H9 (cell line): ENCODE measurements around the gene ADPRH. TPM values are rescaled to one million over a fixed set of nuclear protein-coding genes. Genes with fewer than 3 reads are reported as not detected.

Source experiments
- DNase-seq: peaks from one replicate; pipeline ENCODE4 v3.0.0-alpha.2; 2017
- H2AFZ ChIP-seq: one replicate; pipeline ENCODE4 v1.6.1; 2013; ENCODE audit warnings: mild to moderate bottlenecking, low read length, control low read depth, moderate library complexity
- H2AK5ac ChIP-seq: 2 replicates; pipeline ENCODE4 v1.6.1; 2013; ENCODE audit warnings: low read length, control low read depth, mixed read lengths; ENCODE audit not compliant: insufficient read length
- H2BK120ac ChIP-seq: one replicate; pipeline ENCODE4 v1.6.1; 2013; ENCODE audit warnings: low read depth, mild to moderate bottlenecking, low read length, control low read depth, inconsistent platforms; ENCODE audit not compliant: poor library complexity, severe bottlenecking
- H2BK12ac ChIP-seq: 2 replicates; pipeline ENCODE4 v1.6.1; 2013; ENCODE audit warnings: low read length, control low read depth, mixed read lengths, low read depth; ENCODE audit not compliant: insufficient read length
- H2BK15ac ChIP-seq: 2 replicates; pipeline ENCODE4 v1.6.1; 2013; ENCODE audit warnings: low read depth, low read length, control low read depth
- H2BK20ac ChIP-seq: one replicate; pipeline ENCODE4 v1.6.1; 2013; ENCODE audit warnings: low read depth, mild to moderate bottlenecking, low read length, control low read depth, inconsistent platforms; ENCODE audit not compliant: poor library complexity, severe bottlenecking
- H2BK5ac ChIP-seq: 2 replicates; pipeline ENCODE4 v1.6.1; 2013; ENCODE audit warnings: low read length, control low read depth, mixed read lengths; ENCODE audit not compliant: insufficient read length
- H3K14ac ChIP-seq: 2 replicates; pipeline ENCODE4 v1.6.1; 2013; ENCODE audit warnings: low read length, control low read depth; ENCODE audit not compliant: insufficient read depth
- H3K18ac ChIP-seq: 2 replicates; pipeline ENCODE4 v1.6.1; 2013; ENCODE audit warnings: low read depth, mild to moderate bottlenecking, mixed read lengths, low read length, control low read depth; ENCODE audit not compliant: insufficient read length
- H3K23ac ChIP-seq: 2 replicates; pipeline ENCODE4 v1.6.1; 2013; ENCODE audit warnings: low read length, control low read depth, mixed read lengths, low read depth; ENCODE audit not compliant: insufficient read length
- H3K23me2 ChIP-seq: 2 replicates; pipeline ENCODE4 v1.6.1; 2013; ENCODE audit warnings: low read depth, mild to moderate bottlenecking, mixed read lengths, low read length, control low read depth; ENCODE audit not compliant: insufficient read length, poor library complexity, severe bottlenecking
- H3K27ac ChIP-seq: 2 replicates; pipeline ENCODE4 v1.5.1; 2013; ENCODE audit warnings: low read length, control low read depth, mixed read lengths, low read depth; ENCODE audit not compliant: insufficient read length
- H3K27me3 ChIP-seq: 2 replicates; pipeline ENCODE4 v1.6.1; 2013; ENCODE audit warnings: low read length, control low read depth, inconsistent platforms; ENCODE audit not compliant: insufficient read depth
- H3K4ac ChIP-seq: 2 replicates; pipeline ENCODE4 v1.6.1; 2013; ENCODE audit warnings: low read depth, mild to moderate bottlenecking, control low read depth, inconsistent platforms, low read length, moderate library complexity
- H3K4me1 ChIP-seq: 2 replicates; pipeline ENCODE4 v1.6.1; 2013; ENCODE audit warnings: low read length, control low read depth, inconsistent platforms; ENCODE audit not compliant: insufficient read depth
- H3K4me2 ChIP-seq: 2 replicates; pipeline ENCODE4 v1.6.1; 2013; ENCODE audit warnings: low read length, control low read depth, mixed read lengths; ENCODE audit not compliant: insufficient read length, insufficient read depth
- H3K56ac ChIP-seq: 2 replicates; pipeline ENCODE4 v1.6.1; 2013; ENCODE audit warnings: low read depth, mild to moderate bottlenecking, mixed read lengths, low read length, control low read depth; ENCODE audit not compliant: insufficient read length
- H3K79me1 ChIP-seq: 2 replicates; pipeline ENCODE4 v1.6.1; 2013; ENCODE audit warnings: low read depth, mild to moderate bottlenecking, moderate library complexity, low read length, control low read depth, inconsistent platforms; ENCODE audit not compliant: insufficient read depth, poor library complexity, severe bottlenecking
- H3K79me2 ChIP-seq: 2 replicates; pipeline ENCODE4 v1.6.1; 2013; ENCODE audit warnings: low read length, control low read depth, inconsistent platforms; ENCODE audit not compliant: insufficient read depth
- H3K9ac ChIP-seq: 2 replicates; pipeline ENCODE4 v1.6.1; 2013; ENCODE audit warnings: low read length, control low read depth, mixed read lengths; ENCODE audit not compliant: insufficient read length; ENCODE audit errors: extremely low read depth
- H3K9me3 ChIP-seq: one replicate; pipeline ENCODE4 v1.6.1; 2013; ENCODE audit warnings: low read depth, low read length, inconsistent platforms; ENCODE audit not compliant: control insufficient read depth
- H3T11ph ChIP-seq: one replicate; pipeline ENCODE4 v1.6.1; 2013; ENCODE audit warnings: mild to moderate bottlenecking, low read length, control low read depth, inconsistent platforms
- H4K20me1 ChIP-seq: one replicate; pipeline ENCODE4 v1.6.1; 2013; ENCODE audit not compliant: control insufficient read depth, insufficient read length, insufficient read depth
- H4K5ac ChIP-seq: 2 replicates; pipeline ENCODE4 v1.6.1; 2013; ENCODE audit warnings: low read depth, mild to moderate bottlenecking, mixed read lengths, low read length, control low read depth; ENCODE audit not compliant: insufficient read length
- H4K8ac ChIP-seq: replicated peaks from 2 replicates; pipeline ENCODE4 v1.6.1; 2013; ENCODE audit warnings: low read length, control low read depth, mixed read lengths, low read depth; ENCODE audit not compliant: insufficient read length
- H4K91ac ChIP-seq: 2 replicates; pipeline ENCODE4 v1.6.1; 2013; ENCODE audit warnings: low read depth, mild to moderate bottlenecking, moderate library complexity, mixed read lengths, low read length, control low read depth; ENCODE audit not compliant: insufficient read length
- H3K27ac Mint-ChIP-seq, 3 experiments: 2 replicates in 2 of 3; 3 replicates in 1 of 3; pipeline ENCODE4 v1.8.0; 2020 to 2021; ENCODE audit warnings: mixed read lengths in 3 of 3, mild to moderate bottlenecking in 1 of 3, moderate library complexity in 1 of 3
- H3K27me3 Mint-ChIP-seq: 2 replicates; pipeline ENCODE4 v1.8.0; 2021; ENCODE audit warnings: low read depth, mild to moderate bottlenecking, moderate library complexity, mixed read lengths
- H3K36me3 Mint-ChIP-seq, 3 experiments: 2 replicates in 2 of 3; 3 replicates in 1 of 3; pipeline ENCODE4 v1.8.0; 2020 to 2021; ENCODE audit warnings: low read depth in 3 of 3, mixed read lengths in 3 of 3; ENCODE audit not compliant: insufficient read depth in 1 of 3
- H3K4me1 Mint-ChIP-seq, 2 experiments: 2 replicates each; pipeline ENCODE4 v1.8.0; 2020; ENCODE audit warnings: mixed read lengths in 2 of 2
- H3K4me3 Mint-ChIP-seq, 2 experiments: 2 replicates in 1 of 2; 3 replicates in 1 of 2; pipeline ENCODE4 v1.8.0; 2020 to 2021; ENCODE audit warnings: mild to moderate bottlenecking in 2 of 2, mixed read lengths in 2 of 2, moderate library complexity in 1 of 2
- H3K9me3 Mint-ChIP-seq, 2 experiments: 2 replicates in 1 of 2; 3 replicates in 1 of 2; pipeline ENCODE4 v1.8.0; 2020; ENCODE audit warnings: mild to moderate bottlenecking in 2 of 2, mixed read lengths in 2 of 2, moderate library complexity in 1 of 2
- CTCF ChIP-seq: fragments of 200-600 bp; sonication (generic); conservative IDR thresholded peaks from 3 replicates; pipeline ENCODE4 v1.8.0; 2021; ENCODE audit warnings: antibody characterized with exemption, mild to moderate bottlenecking
- WGBS: extraction: QIAGEN DNeasy Blood & Tissue Kit; methylation state at CpG from one replicate; pipeline ENCODE4 v1.1.7; 2013; ENCODE audit warnings: missing lambda C conversion rate, low lambda C conversion rate, mixed read lengths; ENCODE audit not compliant: insufficient read length; ENCODE audit errors: extremely low coverage; 5-methylcytosine and 5-hydroxymethylcytosine counted together
- total RNA-seq: library from RNA; stranded (reverse); gene quantifications from 2 replicates; pipeline ENCODE4 v1.2.1, GENCODE V29; 2021

ADPRH gene
- total RNA-seq, 1 experiment from 2014 or later: 3.1 TPM

- H3K9ac ChIP-seq: no peak overlapping the region
- no peaks in the 10 kb centered on the region for H3K23me2 ChIP-seq
- H3K4me1 ChIP-seq: no peaks in the 10 kb centered on the region
- no peak overlapping the region for H3K14ac ChIP-seq
- H3K79me1 ChIP-seq: no peaks in the 10 kb centered on the region
- H2BK5ac ChIP-seq: no peak overlapping the region
- WGBS: no CpG with 5 or more reads among the region's 1 CpG
- H3K4ac ChIP-seq: no peak overlapping the region
- H2AK5ac ChIP-seq: no peak overlapping the region
- Mint-ChIP-seq H3K9me3 (no peaks in the 10 kb centered on the region), H3K27ac (no peak overlapping the region), H3K4me1 (peaks cover 0 to 3% of the 10 kb centered on the region in 2 experiments; a peak in 2 of 4 replicates), H3K36me3 (no peaks in the 10 kb centered on the region), H3K27me3 (no peaks in the 10 kb centered on the region; the same call in 1 of the 2 replicates), H3K4me3 (no peak overlapping the region)
- no peak overlapping the region for H2BK15ac ChIP-seq
- no peak overlapping the region for H3K27ac ChIP-seq
- TF ChIP-seq CTCF: no peak
- H3T11ph ChIP-seq: no peak overlapping the region
- H2AFZ ChIP-seq: no peak overlapping the region
- H4K91ac ChIP-seq: no peak overlapping the region
- no peaks in the 10 kb centered on the region for H3K79me2 ChIP-seq
- peaks cover 2% of the 10 kb centered on the region; the same call in 1 of the 2 replicates for H3K27me3 ChIP-seq
- no peak overlapping the region for H4K5ac ChIP-seq
- H3K23ac ChIP-seq: no peak overlapping the region
- H4K8ac ChIP-seq: no peak overlapping the region
- H3K18ac ChIP-seq: no peak overlapping the region
- H2BK20ac ChIP-seq: no peak overlapping the region
- H2BK120ac ChIP-seq: no peak overlapping the region
- H3K9me3 ChIP-seq: no peaks in the 10 kb centered on the region
- H2BK12ac ChIP-seq: no peak overlapping the region
- no peak for DNase-seq
- no peaks in the 10 kb centered on the region for H4K20me1 ChIP-seq
- H3K4me2 ChIP-seq: no peak overlapping the region
- no peak overlapping the region for H3K56ac ChIP-seq
Measured at GRCh38 chr3:119611664-119612063, 32.4 kb downstream of the ADPRH start.
